CD14-positive monocyte (primary cell): Measurements from ENCODE around the gene KIF21A. TPM values are rescaled to one million over a fixed set of nuclear protein-coding genes. Genes with fewer than 3 reads are reported as not detected.

Experiments used
- DNase-seq, 3 donors: peaks; one replicate each; pipeline ENCODE4 v3.0.0-alpha.2; 2011 to 2022
- H2AFZ ChIP-seq: 2 replicates; pipeline ENCODE4 v1.6.0; 2012; ENCODE audit warnings: mild to moderate bottlenecking, low read depth, low read length, inconsistent platforms; ENCODE audit not compliant: insufficient read depth, poor library complexity, severe bottlenecking
- H3K27ac ChIP-seq, 2 donors: 1 replicate in 1 of 2; 2 replicates in 1 of 2; pipeline ENCODE4 v1.5.1; 2012 to 2013; ENCODE audit warnings: low read length in 2 of 2, control low read depth in 1 of 2, inconsistent platforms in 1 of 2, low read depth in 1 of 2, mild to moderate bottlenecking in 1 of 2
- H3K27me3 ChIP-seq, 2 donors: one replicate each; pipeline versions ENCODE4 v1.6.0 to v1.6.1; 2011 to 2013; ENCODE audit warnings: low read length in 2 of 2; ENCODE audit not compliant: control insufficient read depth in 2 of 2, insufficient read depth in 2 of 2
- H3K36me3 ChIP-seq, 2 donors: replicated peaks in 1 of 2; 1 replicate in 1 of 2; 2 replicates in 1 of 2; pipeline versions ENCODE4 v1.5.1 to v1.6.1; 2012 to 2013; ENCODE audit warnings: low read length in 2 of 2, control low read depth in 1 of 2, inconsistent platforms in 1 of 2, mild to moderate bottlenecking in 1 of 2; ENCODE audit not compliant: insufficient read depth in 2 of 2, control insufficient read depth in 1 of 2
- H3K4me1 ChIP-seq, 2 donors: 1 replicate in 1 of 2; 2 replicates in 1 of 2; pipeline versions ENCODE4 v1.5.1 to v1.6.1; 2012 to 2013; ENCODE audit warnings: low read length in 2 of 2, control low read depth in 1 of 2, inconsistent platforms in 1 of 2, mild to moderate bottlenecking in 1 of 2, moderate library complexity in 1 of 2; ENCODE audit not compliant: insufficient read depth in 2 of 2, control insufficient read depth in 1 of 2
- H3K4me2 ChIP-seq: replicated peaks from 2 replicates; pipeline ENCODE3; 2012; ENCODE audit warnings: low read length, moderate library complexity, mild to moderate bottlenecking; ENCODE audit not compliant: poor library complexity, severe bottlenecking; ENCODE audit errors: extremely low read depth
- H3K4me3 ChIP-seq, 3 experiments: fragments of 200-600 bp in 1 of 3; sonication (generic) in 1 of 3; replicated peaks in 1 of 3; 1 replicate in 2 of 3; 2 replicates in 1 of 3; pipeline ENCODE4 v1.5.1; 2011 to 2013; ENCODE audit warnings: low read length in 3 of 3, mild to moderate bottlenecking in 3 of 3, control low read depth in 2 of 3, low read depth in 2 of 3, inconsistent platforms in 1 of 3, moderate library complexity in 1 of 3
- H3K79me2 ChIP-seq: 2 replicates; pipeline ENCODE4 v1.6.0; 2012; ENCODE audit warnings: mild to moderate bottlenecking, control low read depth, inconsistent platforms, low read length, moderate library complexity; ENCODE audit not compliant: insufficient read depth
- H3K9ac ChIP-seq: 2 replicates; pipeline ENCODE4 v1.6.0; 2017; ENCODE audit warnings: low read length, mild to moderate bottlenecking; ENCODE audit not compliant: insufficient read depth, poor library complexity, severe bottlenecking
- H3K9me3 ChIP-seq, 2 donors: replicated peaks in 1 of 2; 1 replicate in 1 of 2; 2 replicates in 1 of 2; pipeline versions ENCODE4 v1.5.1 to v1.6.1; 2012 to 2013; ENCODE audit warnings: low read length in 2 of 2, control low read depth in 1 of 2; ENCODE audit not compliant: control insufficient read depth in 1 of 2, insufficient read depth in 1 of 2
- H4K20me1 ChIP-seq: 2 replicates; pipeline ENCODE4 v1.6.0; 2012; ENCODE audit warnings: mild to moderate bottlenecking, low read length, control low read depth, moderate library complexity; ENCODE audit not compliant: insufficient read depth
- H3K27ac Mint-ChIP-seq, 7 donors: one replicate each; pipeline ENCODE4 v1.8.0; 2020; ENCODE audit warnings: mild to moderate bottlenecking in 7 of 7, mixed read lengths in 7 of 7, moderate library complexity in 6 of 7, inconsistent platforms in 2 of 7
- H3K27me3 Mint-ChIP-seq, 3 donors: one replicate each; pipeline ENCODE4 v1.8.0; 2021 to 2022; ENCODE audit warnings: low read depth in 3 of 3, mild to moderate bottlenecking in 3 of 3, mixed read lengths in 3 of 3, moderate library complexity in 3 of 3, inconsistent platforms in 1 of 3
- H3K36me3 Mint-ChIP-seq, 2 donors: one replicate each; pipeline ENCODE4 v1.8.0; 2020; ENCODE audit warnings: mixed read lengths in 2 of 2, inconsistent platforms in 1 of 2, mild to moderate bottlenecking in 1 of 2
- H3K4me1 Mint-ChIP-seq: one replicate; pipeline ENCODE4 v1.8.0; 2020; ENCODE audit warnings: mild to moderate bottlenecking, mixed read lengths
- H3K4me3 Mint-ChIP-seq, 2 donors: one replicate each; pipeline ENCODE4 v1.8.0; 2020; ENCODE audit warnings: mild to moderate bottlenecking in 2 of 2, mixed read lengths in 2 of 2, moderate library complexity in 1 of 2
- H3K9me3 Mint-ChIP-seq, 7 donors: one replicate each; pipeline ENCODE4 v1.8.0; 2020 to 2022; ENCODE audit warnings: mixed read lengths in 7 of 7, mild to moderate bottlenecking in 6 of 7, moderate library complexity in 6 of 7, inconsistent platforms in 2 of 7
- WGBS: methylation state at CpG from one replicate; pipeline ENCODE4 v1.1.5; 2013; ENCODE audit warnings: missing lambda C conversion rate; ENCODE audit not compliant: insufficient coverage; 5-methylcytosine and 5-hydroxymethylcytosine counted together
- intact Hi-C, 2 donors: fragments of 100-400 bp; cut with micrococcal nuclease; formaldehyde crosslinking; loops; one replicate each; pipeline versions ENCODE4 v1.15.0 to v1.15.1; 2023
- polyA plus RNA-seq, 3 donors: library from polyadenylated mRNA; depleted of rRNA in 1 of 3; unstranded in 2 of 3; stranded (reverse) in 1 of 3; fragments of 300-500 nt in 2 of 3; fragments of >200 nt in 1 of 3; fragmentation: Illumina TruSeq in 2 of 3; gene quantifications; 1 replicate in 2 of 3; 2 replicates in 1 of 3; pipeline ENCODE4 v1.2.3, GENCODE V29; 2012 to 2021
- TF ChIP-seq, protein P1 (sequence below): fragments of 200-600 bp; IDR thresholded peaks from one replicate; pipeline ENCODE4 v1.8.0; 2022; ENCODE audit warnings: antibody characterized with exemption, mild to moderate bottlenecking

KIF21A gene
- polyA plus RNA-seq, 3 donors, result 0.03 to 0.05 TPM; not detected in 1

DNA sequence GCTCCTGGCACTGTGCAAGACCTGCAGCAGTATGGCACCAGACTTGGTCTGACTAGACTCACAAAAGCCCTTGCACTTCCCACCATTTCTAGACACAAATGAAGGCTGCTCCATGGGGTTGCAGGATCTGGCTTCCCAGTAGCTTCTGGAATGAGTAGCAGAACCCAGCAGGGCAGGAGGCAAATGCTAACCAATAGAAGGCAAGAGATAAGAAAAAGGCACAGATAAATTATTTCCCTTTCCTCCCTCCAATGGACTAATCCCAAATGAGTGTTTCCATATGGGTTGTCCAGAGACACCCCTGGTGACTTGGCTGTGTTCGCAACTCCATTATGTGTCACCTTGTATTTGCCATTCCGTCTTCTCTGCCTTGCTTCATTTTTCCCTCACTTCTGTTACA, 49.7 kb downstream of the KIF21A start:
- Mint-ChIP-seq H3K27me3 (peaks cover 0 to 4% (median 0%) of the 10 kb centered on the region in 3 donors), H3K36me3 (no peaks in the 10 kb centered on the region), H3K9me3 (peaks cover 2 to 8% (median 6%) of the 10 kb centered on the region in 7 donors), H3K27ac (no peak overlapping the region), H3K4me3 (no peak overlapping the region), H3K4me1 (no peaks in the 10 kb centered on the region)
- Histone ChIP-seq H3K79me2 (no peaks in the 10 kb centered on the region), H3K9ac (no peak overlapping the region), H3K9me3 (no peaks in the 10 kb centered on the region), H3K27me3 (no peaks in the 10 kb centered on the region), H2AFZ (no peak overlapping the region), H3K36me3 (no peaks in the 10 kb centered on the region), H4K20me1 (no peaks in the 10 kb centered on the region), H3K27ac (no peak overlapping the region), H3K4me3 (no peak overlapping the region), H3K4me2 (no peak overlapping the region), H3K4me1 (no peaks in the 10 kb centered on the region)
- DNase-seq, result no peak
- WGBS, result 88% methylated on average over 1 of the region's 2 CpGs
- TF ChIP-seq, protein P1, sequence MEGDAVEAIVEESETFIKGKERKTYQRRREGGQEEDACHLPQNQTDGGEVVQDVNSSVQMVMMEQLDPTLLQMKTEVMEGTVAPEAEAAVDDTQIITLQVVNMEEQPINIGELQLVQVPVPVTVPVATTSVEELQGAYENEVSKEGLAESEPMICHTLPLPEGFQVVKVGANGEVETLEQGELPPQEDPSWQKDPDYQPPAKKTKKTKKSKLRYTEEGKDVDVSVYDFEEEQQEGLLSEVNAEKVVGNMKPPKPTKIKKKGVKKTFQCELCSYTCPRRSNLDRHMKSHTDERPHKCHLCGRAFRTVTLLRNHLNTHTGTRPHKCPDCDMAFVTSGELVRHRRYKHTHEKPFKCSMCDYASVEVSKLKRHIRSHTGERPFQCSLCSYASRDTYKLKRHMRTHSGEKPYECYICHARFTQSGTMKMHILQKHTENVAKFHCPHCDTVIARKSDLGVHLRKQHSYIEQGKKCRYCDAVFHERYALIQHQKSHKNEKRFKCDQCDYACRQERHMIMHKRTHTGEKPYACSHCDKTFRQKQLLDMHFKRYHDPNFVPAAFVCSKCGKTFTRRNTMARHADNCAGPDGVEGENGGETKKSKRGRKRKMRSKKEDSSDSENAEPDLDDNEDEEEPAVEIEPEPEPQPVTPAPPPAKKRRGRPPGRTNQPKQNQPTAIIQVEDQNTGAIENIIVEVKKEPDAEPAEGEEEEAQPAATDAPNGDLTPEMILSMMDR, result no peak
- intact Hi-C loops, result no loop called here

DNA sequence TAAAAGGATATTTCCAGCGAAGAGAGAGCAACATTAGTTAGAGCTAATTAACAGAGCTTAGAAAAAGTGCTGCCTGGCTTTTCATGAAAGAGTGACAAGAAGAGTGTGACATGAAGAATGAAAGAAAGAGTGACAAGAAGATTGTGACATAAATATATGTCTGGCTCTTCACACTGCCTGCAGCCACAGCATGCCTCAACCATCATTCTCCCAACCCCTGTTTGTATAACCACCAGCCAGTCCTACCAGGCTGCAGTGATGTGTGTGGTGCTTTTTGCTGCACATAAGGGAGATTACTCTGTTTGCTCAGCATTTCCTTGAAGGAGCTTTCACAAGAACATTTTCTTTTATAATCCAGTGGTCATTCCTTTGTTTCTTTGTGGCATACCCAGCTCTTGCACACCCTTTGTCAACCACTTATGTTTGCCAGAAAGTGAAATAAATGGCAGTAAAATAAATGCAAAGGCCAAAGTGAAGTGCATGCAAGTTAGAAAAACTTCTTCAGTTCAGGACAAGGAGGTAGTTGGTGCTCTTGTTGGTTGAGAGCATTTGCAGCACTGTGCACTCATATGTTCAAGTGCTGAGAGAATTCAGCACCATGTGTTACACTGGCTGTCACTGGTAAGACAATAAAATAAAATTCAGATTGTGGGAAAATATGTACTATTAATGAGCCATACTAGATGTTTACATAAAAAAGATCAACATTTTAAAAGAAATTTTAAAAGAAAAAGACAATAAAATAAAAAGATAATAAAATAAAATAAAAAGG, 50.6 kb downstream of the KIF21A start:
- Histone ChIP-seq H3K9ac (no peak overlapping the region), H3K4me2 (no peak overlapping the region), H3K4me3 (no peak overlapping the region), H3K4me1 (no peaks in the 10 kb centered on the region), H2AFZ (no peak overlapping the region), H3K27ac (no peak overlapping the region), H3K79me2 (no peaks in the 10 kb centered on the region), H3K36me3 (no peaks in the 10 kb centered on the region), H3K27me3 (no peaks in the 10 kb centered on the region), H4K20me1 (no peaks in the 10 kb centered on the region), H3K9me3 (no peaks in the 10 kb centered on the region)
- H3K4me1 Mint-ChIP-seq, result no peaks in the 10 kb centered on the region
- H3K27me3 Mint-ChIP-seq, result peaks cover 0 to 4% (median 0%) of the 10 kb centered on the region in 3 donors
- H3K36me3 Mint-ChIP-seq, result no peaks in the 10 kb centered on the region
- intact Hi-C loops, result no loop called here
- WGBS, result 88% methylated on average over 1 of the region's 1 CpG
- H3K4me3 Mint-ChIP-seq, result no peak overlapping the region
- TF ChIP-seq, protein P1, result no peak
- peaks cover 2 to 8% (median 6%) of the 10 kb centered on the region in 7 donors for H3K9me3 Mint-ChIP-seq
- H3K27ac Mint-ChIP-seq, result no peak overlapping the region
- DNase-seq, result no peak
